ENCODE results near the gene FOXD2.
A peak's percentile ranks its signal among the peaks of the same experiment; 100 is the strongest.

The FOXD2 gene

GRCh38 chr1:47423872-47424271, 14.0 kb upstream of the FOXD2 start:
- TF ChIP-seq, protein P1, sequence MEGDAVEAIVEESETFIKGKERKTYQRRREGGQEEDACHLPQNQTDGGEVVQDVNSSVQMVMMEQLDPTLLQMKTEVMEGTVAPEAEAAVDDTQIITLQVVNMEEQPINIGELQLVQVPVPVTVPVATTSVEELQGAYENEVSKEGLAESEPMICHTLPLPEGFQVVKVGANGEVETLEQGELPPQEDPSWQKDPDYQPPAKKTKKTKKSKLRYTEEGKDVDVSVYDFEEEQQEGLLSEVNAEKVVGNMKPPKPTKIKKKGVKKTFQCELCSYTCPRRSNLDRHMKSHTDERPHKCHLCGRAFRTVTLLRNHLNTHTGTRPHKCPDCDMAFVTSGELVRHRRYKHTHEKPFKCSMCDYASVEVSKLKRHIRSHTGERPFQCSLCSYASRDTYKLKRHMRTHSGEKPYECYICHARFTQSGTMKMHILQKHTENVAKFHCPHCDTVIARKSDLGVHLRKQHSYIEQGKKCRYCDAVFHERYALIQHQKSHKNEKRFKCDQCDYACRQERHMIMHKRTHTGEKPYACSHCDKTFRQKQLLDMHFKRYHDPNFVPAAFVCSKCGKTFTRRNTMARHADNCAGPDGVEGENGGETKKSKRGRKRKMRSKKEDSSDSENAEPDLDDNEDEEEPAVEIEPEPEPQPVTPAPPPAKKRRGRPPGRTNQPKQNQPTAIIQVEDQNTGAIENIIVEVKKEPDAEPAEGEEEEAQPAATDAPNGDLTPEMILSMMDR (IDR thresholded peaks at IDR 0.05; ENCODE audit: control insufficient read depth, extremely low read depth, insufficient read depth): no peak
- H3K4me3 ChIP-seq (ENCODE audit: low read depth, low read length): no peak overlapping the region
- no peak for DNase-seq (ENCODE audit: low read depth)

GRCh38 chr1:47424336-47424982, 13.4 kb upstream of the FOXD2 start:
- H3K4me3 ChIP-seq (ENCODE audit: low read depth, low read length): no peak overlapping the region
- TF ChIP-seq, protein P1 (IDR thresholded peaks at IDR 0.05; ENCODE audit: control insufficient read depth, extremely low read depth, insufficient read depth): peak; percentile 88
- peak; percentile 39 for DNase-seq (ENCODE audit: low read depth)

DNA sequence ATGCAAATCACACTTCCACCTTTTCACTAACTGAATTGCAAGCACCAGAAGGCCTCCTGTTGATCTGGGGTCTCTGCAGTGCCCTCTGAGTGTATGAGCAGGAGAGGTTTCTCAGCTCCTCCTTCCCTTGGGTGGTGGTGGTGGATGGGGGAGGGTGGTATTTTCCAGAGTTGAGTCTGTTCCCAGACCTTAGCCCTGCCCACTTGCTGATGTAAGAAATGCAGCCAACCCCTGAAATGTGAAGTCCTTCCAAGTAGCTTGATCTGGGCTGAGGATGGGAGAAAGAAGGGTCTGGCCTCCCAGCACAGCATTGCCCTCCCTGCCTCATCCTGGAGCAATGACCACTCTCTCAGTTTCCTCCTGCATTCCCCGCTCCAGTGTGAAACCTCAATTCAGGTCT, 6.3 kb upstream of the FOXD2 start:
- H3K4me3 ChIP-seq (ENCODE audit: low read depth, low read length): no peak overlapping the region
- TF ChIP-seq, protein P1 (IDR thresholded peaks at IDR 0.05; ENCODE audit: control insufficient read depth, extremely low read depth, insufficient read depth): no peak

DNA sequence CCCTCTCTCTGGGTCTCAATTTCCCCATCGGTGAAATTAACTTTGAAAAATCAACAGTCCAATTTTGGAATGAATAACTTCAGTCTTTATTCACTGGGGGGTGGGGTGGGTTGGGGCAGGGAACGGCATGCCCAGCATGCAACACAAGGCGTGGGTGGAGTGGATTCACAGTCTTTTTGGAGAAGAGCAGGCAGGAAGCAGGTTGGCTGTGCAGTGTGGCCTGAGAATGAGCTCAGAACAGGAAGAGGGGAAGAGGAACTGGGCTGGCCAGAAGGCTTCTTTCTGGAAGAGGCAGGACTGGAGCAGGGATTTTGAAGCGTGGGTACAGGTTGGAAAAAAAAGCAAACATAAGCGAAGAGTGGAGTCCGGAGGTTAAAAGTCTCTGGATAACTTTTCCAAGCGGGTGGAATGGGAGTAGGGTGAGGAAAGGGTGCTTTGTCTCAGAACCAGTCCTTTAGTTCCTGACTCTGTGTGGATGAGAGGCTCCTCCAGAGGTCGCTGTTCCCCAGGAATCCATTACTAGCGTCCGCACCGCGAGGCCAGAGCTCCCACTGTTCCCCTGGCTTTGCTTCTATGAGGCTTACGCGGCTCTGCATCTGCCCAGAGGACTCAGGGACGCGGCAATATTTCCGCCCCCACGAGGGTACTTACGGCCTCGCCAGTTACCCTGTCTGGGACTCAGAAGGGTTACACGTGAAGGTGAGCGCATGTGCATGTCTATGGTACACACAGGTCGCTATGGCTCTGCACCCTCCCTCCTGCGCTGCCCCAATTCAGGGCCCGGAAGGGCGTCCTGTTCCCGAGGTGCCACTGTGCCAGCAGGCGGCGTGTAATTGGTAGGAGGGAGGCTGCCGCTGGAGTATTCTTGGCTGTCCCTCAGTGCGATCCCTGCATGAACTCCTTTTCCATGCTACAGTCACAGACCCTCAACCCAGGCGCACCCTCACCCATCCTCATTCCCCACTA, 5.5 kb upstream of the FOXD2 start:
- no peak for DNase-seq (ENCODE audit: low read depth)
- TF ChIP-seq, protein P1 (IDR thresholded peaks at IDR 0.05; ENCODE audit: control insufficient read depth, extremely low read depth, insufficient read depth): peak; percentile 75
- H3K4me3 ChIP-seq (ENCODE audit: low read depth, low read length): no peak overlapping the region

More for the DNA sequence above, 6.3 kb upstream of the FOXD2 start:
- no peak for DNase-seq (ENCODE audit: low read depth)

DNA sequence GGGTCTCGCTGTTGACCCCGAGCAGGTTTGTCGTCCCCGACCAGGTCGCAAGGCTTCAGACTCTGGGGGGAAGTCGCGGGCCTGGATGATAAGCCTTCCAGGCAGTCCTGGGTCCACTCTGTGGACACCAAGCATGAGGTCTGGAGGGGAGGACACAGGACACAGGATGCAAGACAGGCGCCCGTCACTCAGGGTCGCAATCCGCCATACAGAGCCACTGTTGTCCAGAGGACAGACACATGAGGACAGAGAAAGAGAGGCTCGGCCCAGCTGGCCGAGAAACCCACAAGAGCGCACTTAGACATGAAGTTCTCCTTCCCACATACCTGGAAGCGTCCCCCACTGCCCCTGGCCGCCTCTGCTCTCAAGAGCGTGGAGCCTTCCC, 4.8 kb upstream of the FOXD2 start:
- H3K4me3 ChIP-seq (ENCODE audit: low read depth, low read length): no peak overlapping the region
- DNase-seq (ENCODE audit: low read depth): no peak
- TF ChIP-seq, protein P1 (IDR thresholded peaks at IDR 0.05; ENCODE audit: control insufficient read depth, extremely low read depth, insufficient read depth): no peak

DNA sequence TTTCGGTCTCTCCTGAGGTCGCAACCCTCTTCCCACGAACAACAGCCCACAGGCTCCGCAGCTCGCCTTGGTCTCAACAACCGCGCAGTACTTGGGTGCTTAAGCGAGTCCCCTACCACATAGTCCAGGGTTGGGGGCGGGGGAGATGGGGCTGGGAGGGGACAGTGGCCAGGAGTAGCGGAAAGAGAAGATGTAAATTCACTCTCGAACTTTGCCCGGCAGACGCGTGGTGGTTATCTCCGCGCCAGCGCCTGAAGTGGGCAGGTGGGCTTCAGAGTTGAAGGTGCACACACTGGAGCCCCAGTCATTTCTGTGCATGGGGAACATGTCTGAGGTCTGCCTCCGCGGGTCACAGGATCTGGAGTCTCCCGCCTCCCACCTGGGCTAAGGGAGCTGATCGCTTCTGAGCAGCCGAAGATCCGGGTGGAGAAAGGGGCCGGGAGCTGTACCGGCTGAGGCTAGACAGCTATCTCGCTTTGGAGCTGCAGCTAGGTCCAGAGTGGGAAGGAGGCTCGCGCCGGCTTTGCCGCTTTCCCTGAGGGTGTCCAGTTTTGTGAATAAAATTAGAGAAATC, 4.3 kb upstream of the FOXD2 start:
- TF ChIP-seq, protein P1 (IDR thresholded peaks at IDR 0.05; ENCODE audit: control insufficient read depth, extremely low read depth, insufficient read depth): no peak
- no peak overlapping the region for H3K4me3 ChIP-seq (ENCODE audit: low read depth, low read length)
- DNase-seq (ENCODE audit: low read depth): no peak
